Adipocyte (in vitro differentiated cells): ENCODE measurements around the gene NAPG.
"Not testable (repeated sequence)": the region's sequence is repeated elsewhere in the genome, so short reads cannot be mapped to it uniquely, and the experiment has no call there.

Experiments
- DNase-seq: peaks from one replicate; pipeline ENCODE4 v3.0.0-alpha.2; 2015; ENCODE audit warnings: low read depth
- H3K27me3 ChIP-seq: replicated peaks from 2 replicates; pipeline ENCODE4 v1.7.0; 2013; ENCODE audit warnings: mild to moderate bottlenecking, low read length, moderate library complexity; ENCODE audit not compliant: control insufficient read depth, insufficient read depth
- H3K36me3 ChIP-seq: 2 replicates; pipeline ENCODE4 v1.7.0; 2013; ENCODE audit warnings: low read length, mild to moderate bottlenecking, moderate library complexity; ENCODE audit not compliant: control insufficient read depth, insufficient read depth, severe bottlenecking
- H3K4me1 ChIP-seq: 2 replicates; pipeline ENCODE4 v1.7.0; 2013; ENCODE audit warnings: mild to moderate bottlenecking, low read length, moderate library complexity; ENCODE audit not compliant: control insufficient read depth, insufficient read depth
- H3K4me3 ChIP-seq: 2 replicates; pipeline ENCODE4 v1.7.0; 2013; ENCODE audit warnings: mild to moderate bottlenecking, low read length, moderate library complexity
- H3K9ac ChIP-seq: 2 replicates; pipeline ENCODE4 v1.7.0; 2013; ENCODE audit warnings: mild to moderate bottlenecking, low read length, moderate library complexity
- H3K9me3 ChIP-seq: 2 replicates; pipeline ENCODE4 v1.7.0; 2013; ENCODE audit warnings: mild to moderate bottlenecking, low read length, moderate library complexity; ENCODE audit not compliant: control insufficient read depth

Gene NAPG

DNA sequence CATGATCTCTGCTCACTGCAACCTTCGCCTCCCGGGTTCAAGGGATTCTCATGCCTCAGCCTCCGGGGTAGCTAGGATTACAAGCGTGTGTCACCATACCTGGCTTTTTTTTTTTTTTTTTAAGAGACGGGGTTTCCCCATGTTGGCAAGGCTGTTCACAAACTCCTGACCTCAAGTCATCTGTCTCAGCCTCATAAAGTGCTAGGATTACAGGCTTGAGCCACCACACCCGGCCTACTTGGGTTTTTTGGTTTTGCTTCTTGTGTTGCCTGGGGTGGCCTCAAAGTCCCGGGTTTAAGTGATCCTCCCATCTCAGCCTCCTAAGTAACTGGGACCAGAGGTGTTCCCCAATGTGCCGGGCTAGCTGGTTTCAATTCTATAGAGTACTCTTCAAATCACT is 64.6 kb downstream of the NAPG start:
- Histone ChIP-seq H3K9ac (no peak overlapping the region), H3K4me1 (no peaks in the 10 kb centered on the region), H3K4me3 (no peak overlapping the region), H3K36me3 (no peaks in the 10 kb centered on the region), H3K9me3 (no peaks in the 10 kb centered on the region), H3K27me3 (no peaks in the 10 kb centered on the region)
- no peak for DNase-seq

DNA sequence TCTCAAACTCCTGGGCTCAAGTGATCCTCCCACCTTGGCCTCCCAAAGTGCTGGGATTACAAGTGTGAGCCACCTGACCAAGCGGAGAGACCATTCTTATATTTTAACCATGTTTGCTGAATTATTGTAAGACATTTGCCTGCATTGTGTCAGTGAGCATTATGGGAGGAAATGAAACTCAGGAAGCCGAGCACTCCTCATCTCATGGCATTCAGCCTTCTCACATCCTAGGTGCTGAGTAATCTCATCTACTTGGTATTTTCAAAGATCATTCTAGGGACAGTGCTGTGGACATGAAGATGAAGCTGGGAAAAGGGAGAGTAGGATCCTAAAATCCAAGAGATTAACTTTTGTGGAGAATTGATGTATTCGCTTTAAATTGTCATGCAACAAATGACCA is 66.1 kb downstream of the NAPG start:
- no peak for DNase-seq
- H3K4me1 ChIP-seq: no peaks in the 10 kb centered on the region
- no peaks in the 10 kb centered on the region for H3K27me3 ChIP-seq
- no peaks in the 10 kb centered on the region for H3K9me3 ChIP-seq
- no peak overlapping the region for H3K9ac ChIP-seq
- no peaks in the 10 kb centered on the region for H3K36me3 ChIP-seq
- H3K4me3 ChIP-seq: no peak overlapping the region

DNA sequence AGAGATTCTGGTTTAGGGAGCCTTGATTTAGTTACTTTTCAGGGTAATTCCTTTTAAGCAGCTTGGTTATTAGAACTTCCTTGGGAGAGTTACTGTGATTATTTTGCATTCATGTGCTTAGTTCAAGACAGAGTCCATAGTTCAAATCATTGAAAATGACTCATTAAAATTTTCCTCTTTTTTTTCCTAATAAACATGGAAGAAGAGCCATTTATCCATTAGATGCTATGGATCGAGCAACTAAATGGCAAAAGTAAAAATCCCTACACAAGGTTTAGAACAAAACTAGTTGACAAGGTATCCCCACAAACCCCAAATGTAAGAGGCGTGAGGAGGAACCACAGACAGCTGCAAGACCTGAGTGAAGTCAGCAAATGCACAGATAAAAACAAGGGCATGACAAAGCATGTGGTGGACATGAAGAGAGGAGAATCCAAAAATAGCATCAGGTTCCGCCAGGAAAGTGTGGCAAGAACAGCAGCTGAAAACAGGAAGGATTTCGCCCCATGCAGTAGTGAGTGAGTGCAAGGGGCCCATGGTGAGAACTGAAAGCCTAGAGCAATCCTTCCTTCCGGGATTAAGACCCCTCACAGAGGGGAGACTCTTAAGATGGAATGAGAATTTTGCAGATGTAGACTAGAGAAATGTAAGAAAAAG is 67.7 kb downstream of the NAPG start:
- not testable (repeated sequence) for DNase-seq, H3K27me3 ChIP-seq, H3K9me3 ChIP-seq, H3K9ac ChIP-seq, H3K4me1 ChIP-seq, H3K4me3 ChIP-seq, H3K36me3 ChIP-seq

DNA sequence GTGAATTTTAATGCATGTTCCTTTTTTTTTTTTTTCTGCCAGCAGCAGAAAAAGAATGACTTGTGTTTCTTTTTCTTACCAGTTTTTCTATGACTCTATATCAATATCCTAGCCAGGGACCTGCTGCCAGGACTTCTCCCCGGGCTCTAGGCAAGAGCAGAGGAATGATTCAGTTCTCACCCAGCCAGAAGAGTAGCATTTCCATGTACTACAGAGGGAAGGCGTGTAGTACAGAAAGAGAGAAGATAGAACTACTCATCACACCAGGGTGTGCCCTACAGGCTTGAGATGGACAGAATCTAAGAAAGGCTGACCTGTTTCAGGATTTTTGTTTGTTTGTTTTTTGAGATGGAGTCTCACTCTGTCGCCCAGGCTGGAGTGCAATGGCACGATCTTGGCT is 70.1 kb downstream of the NAPG start:
- not testable (repeated sequence) for H3K9ac ChIP-seq, H3K9me3 ChIP-seq, H3K27me3 ChIP-seq, H3K36me3 ChIP-seq, DNase-seq, H3K4me3 ChIP-seq, H3K4me1 ChIP-seq

DNA sequence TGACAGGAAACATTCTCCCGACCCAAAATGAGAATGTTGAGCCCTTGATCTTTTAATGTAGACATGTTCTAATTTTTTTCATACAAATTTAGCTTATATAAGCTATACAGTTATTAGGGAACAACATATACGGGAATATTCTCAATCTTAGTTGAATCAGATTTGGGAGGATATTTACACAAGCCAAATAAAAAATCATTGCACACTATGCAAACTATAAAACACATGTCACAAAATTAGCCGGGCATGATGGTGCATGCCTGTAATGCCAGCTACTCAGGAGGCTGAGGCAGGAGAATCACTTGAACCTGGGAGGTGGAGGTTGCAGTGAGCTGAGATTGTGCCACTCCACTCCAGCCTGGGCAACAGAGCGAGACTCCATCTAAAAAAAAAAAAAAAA is 71.9 kb downstream of the NAPG start:
- not testable (repeated sequence) for H3K27me3 ChIP-seq, DNase-seq, H3K4me3 ChIP-seq, H3K4me1 ChIP-seq, H3K36me3 ChIP-seq, H3K9me3 ChIP-seq, H3K9ac ChIP-seq

DNA sequence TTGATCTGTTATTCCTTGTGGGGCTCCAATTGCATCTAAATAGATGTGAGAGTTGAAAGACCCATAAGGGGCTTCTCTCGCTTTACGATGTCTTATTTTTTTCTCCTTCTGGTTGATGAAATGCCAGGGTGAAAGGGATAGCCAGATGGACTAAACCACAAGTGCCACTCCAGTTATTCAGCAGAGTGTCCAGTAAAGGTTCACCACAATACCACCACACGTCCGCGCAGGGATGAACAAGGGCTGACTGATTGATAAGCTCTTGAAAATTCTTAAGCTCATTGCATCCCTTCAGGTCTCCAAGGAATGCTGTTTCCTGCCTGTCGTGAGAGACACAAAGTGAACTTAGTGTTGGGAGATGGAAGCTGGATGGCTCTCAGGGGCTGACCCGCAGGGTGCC is 74.9 kb downstream of the NAPG start:
- H3K9me3 ChIP-seq, DNase-seq, H3K36me3 ChIP-seq, H3K27me3 ChIP-seq, H3K4me1 ChIP-seq, H3K4me3 ChIP-seq, H3K9ac ChIP-seq: not testable (repeated sequence)
